Measurements from ENCODE around the gene RPS18. TPM values are rescaled to one million over a fixed set of nuclear protein-coding genes. Genes with fewer than 3 reads are reported as not detected.

RPS18 gene
- polyA plus RNA-seq, 3 donors: 2,982 to 3,472 (median 3,206) TPM

DNA sequence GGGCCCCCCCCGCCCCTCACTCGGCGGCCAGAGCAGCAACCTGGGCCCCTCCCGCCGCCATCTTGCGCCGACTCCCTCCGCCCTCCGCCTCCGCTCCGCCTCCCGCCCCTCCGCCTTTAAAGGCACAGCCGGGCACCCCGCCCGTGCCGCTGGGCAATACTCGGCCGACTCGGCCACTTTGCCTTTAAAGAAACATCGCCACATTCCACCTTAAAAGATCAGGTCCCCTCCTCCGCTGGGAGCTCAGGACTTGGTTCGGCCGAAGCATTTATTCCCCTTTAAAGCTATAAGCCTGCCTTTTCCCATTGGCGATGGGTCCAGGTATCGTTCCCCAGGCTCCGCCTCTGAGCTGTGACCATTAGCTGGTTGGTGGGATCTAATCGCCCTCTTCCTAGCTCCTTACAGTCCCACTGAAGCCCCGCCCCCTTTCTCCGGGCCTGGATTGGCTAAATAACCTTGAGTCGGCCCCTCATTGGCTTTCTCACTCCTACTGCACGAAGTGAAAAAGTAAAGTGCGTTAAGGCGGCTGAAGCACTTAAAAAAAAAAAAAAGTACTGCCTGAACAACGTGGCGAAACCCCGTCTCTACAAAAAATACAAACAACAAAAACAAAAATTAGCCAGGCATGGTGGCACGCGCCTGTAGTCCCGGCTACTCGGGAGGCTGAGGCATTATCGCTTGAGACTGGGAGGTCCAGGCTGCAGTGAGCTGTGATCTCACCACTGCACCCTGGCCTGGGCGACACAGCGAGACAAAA, 46.0 kb downstream of the RPS18 start, which contains the start of gene ZBTB22:
Gene ZBTB22, minus strand, starts transcription at position 76 of the 757 bp plus-strand sequence. CDS start 828 bp downstream, outside the sequence.
- peak; percentile 96 to 100 (median 99) for DNase-seq (ENCODE audit: extremely low read depth in 1 of 11, low read depth in 9 of 11, low spot score in 4 of 11)

GRCh38 chr6:33318426-33319073, 46.7 kb downstream of the RPS18 start:
- DNase-seq (ENCODE audit: extremely low read depth in 1 of 11, low read depth in 9 of 11, low spot score in 4 of 11): no peak

- DNase-seq (ENCODE audit: extremely low read depth in 1 of 11, low read depth in 9 of 11, low spot score in 4 of 11): no peak
These were observed 48.1 kb downstream of the RPS18 start for GRCh38 chr6:33319939-33320314.

DNA sequence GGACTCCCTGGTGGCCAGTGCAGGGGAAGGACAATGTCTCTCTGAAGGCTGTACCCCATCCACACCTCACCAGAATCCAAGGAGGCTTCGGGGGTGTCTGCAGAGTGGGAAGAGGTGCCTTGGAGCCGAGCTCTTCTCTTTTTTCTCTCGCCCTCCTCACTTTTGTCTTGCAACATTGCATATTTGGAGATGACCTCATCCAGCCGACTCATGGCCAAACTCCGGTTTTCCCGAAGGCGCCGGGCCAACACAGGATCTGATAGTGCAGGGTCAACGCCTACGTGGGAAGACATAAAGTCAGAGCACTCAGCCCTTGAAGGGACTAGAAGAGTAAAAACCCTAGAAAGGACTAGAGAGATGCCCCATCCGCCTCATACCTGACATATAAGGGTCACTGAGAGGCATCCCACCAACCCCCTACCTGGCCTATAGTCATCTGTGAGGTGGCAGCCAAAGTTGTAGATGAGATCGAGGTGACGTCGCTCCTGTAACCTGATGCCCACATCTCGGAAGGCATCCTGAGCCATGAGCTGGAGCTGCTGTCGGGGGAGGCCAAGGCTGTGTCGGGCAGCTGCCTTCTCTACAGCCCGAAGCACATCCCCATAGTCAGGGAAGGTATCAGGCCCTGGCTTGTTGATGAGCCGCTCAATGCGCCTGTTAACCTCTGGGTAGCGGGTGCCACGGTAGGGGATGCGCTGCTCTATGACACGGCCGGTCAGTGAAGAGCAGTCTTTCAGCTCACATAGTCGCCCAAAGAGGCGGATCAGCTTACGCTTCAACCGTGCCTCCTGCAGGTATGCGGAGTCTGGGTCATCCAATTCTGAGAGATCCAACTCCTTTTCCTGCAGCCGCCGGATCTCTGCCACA, 48.7 kb downstream of the RPS18 start:
- DNase-seq (ENCODE audit: extremely low read depth in 1 of 11, low read depth in 9 of 11, low spot score in 4 of 11): no peak

DNA sequence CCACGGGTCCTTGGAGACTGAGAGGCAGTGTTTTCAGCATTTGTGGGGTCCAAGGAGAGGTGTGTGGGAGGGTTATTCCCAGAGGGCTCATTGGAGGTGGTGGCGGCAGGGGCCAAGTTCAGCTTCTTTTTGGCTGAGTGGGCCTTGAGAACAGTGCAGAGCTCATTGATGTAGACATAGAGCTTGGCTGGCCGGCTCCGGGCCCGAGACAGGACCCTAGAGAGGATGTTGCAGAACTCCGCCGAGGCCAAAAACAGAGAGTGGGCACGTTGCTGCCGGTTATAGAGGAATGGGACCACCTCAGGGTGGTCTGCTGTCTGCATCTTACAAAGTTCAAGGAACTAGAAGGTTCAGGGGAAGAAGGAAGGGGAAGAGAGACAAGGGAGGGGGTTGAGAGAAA, 49.4 kb downstream of the RPS18 start:
- no peak for DNase-seq (ENCODE audit: extremely low read depth in 1 of 11, low read depth in 9 of 11, low spot score in 4 of 11)

DNA sequence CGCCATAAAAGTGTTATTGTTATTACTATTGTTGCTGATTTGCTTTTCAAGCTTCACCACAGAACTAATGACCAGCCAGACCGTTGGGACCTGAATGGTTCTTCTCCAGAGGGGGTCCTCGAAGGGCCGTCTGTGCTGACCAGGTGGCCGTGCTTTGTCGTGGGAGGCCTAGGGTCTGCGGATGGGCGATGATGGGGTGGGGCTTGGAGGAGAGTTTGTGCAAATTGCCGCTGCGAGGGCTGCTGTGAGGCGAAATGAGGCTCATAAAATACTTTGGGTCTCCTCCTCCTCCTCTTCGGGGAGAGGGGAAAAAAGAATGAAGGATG, 51.7 kb downstream of the RPS18 start:
- peak in 1 of 11 donors; percentile 35 for DNase-seq (ENCODE audit: extremely low read depth in 1 of 11, low read depth in 9 of 11, low spot score in 4 of 11)

DNA sequence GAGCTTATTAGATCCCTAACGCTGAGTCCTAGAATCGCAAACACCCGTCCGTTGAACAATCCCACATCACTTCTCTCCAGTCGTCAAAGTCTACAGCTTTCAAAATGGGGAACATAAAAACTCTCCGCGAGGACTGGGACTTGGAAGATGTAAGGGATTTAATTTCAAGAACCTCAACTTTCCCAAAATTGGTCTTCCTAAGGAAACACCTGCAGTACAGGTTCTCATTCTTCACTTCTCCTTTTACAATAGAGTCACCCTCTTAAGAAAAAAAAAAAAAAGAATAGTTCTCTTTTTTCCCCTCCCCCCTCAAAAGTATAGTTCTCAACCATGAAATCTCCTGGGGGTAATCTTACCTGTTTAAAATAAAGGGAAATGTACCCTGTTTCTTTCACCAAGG, 52.2 kb downstream of the RPS18 start:
- no peak for DNase-seq (ENCODE audit: extremely low read depth in 1 of 11, low read depth in 9 of 11, low spot score in 4 of 11)

Other genes with a start within 250 kb of the RPS18 start
- gene HLA-DPA1, start 198.4 kb upstream of the RPS18 start, polyA plus RNA-seq (ENCODE audit: insufficient read length in 3 of 3): 10 to 100 TPM in 2 of 3 donors, 1 to 10 TPM in 1; 8.6 to 32.9 (median 19.7) TPM
- 10 to 100 TPM; 10.7 to 26.6 (median 20.8) TPM for gene HLA-DPB1, start 196.1 kb upstream of the RPS18 start, polyA plus RNA-seq (ENCODE audit: insufficient read length in 3 of 3)
- 1 to 10 TPM; 4.2 to 7.3 (median 5.0) TPM for gene COL11A2, start 79.6 kb upstream of the RPS18 start, polyA plus RNA-seq (ENCODE audit: insufficient read length in 3 of 3)
- gene RXRB, start 71.4 kb upstream of the RPS18 start, polyA plus RNA-seq (ENCODE audit: insufficient read length in 3 of 3): 10 to 100 TPM; 51.1 to 64.5 (median 61.0) TPM
- gene SLC39A7, start 71.2 kb upstream of the RPS18 start, polyA plus RNA-seq (ENCODE audit: insufficient read length in 3 of 3): 100 to 1,000 TPM; 101 to 130 (median 109) TPM
- 10 to 100 TPM; 24.4 to 28.5 (median 28.2) TPM for gene HSD17B8, start 67.4 kb upstream of the RPS18 start, polyA plus RNA-seq (ENCODE audit: insufficient read length in 3 of 3)
- gene RING1, start 63.6 kb upstream of the RPS18 start, polyA plus RNA-seq (ENCODE audit: insufficient read length in 3 of 3): 10 to 100 TPM; 49.2 to 68.5 (median 62.5) TPM
- gene VPS52, start 199 bp upstream of the RPS18 start, polyA plus RNA-seq (ENCODE audit: insufficient read length in 3 of 3): 10 to 100 TPM; 69.2 to 99.3 (median 74.0) TPM
- gene B3GALT4, start 5.0 kb downstream of the RPS18 start, polyA plus RNA-seq (ENCODE audit: insufficient read length in 3 of 3): 1 to 10 TPM; 2.6 to 5.1 (median 4.4) TPM
- 10 to 100 TPM; 57.3 to 72.6 (median 66.4) TPM for gene WDR46, start 17.2 kb downstream of the RPS18 start, polyA plus RNA-seq (ENCODE audit: insufficient read length in 3 of 3)
- 10 to 100 TPM; 70.4 to 77.0 (median 76.8) TPM for gene PFDN6, start 17.5 kb downstream of the RPS18 start, polyA plus RNA-seq (ENCODE audit: insufficient read length in 3 of 3)
- gene RGL2, start 26.9 kb downstream of the RPS18 start, polyA plus RNA-seq (ENCODE audit: insufficient read length in 3 of 3): 100 to 1,000 TPM; 103 to 134 (median 113) TPM
- gene TAPBP, start 42.0 kb downstream of the RPS18 start, polyA plus RNA-seq (ENCODE audit: insufficient read length in 3 of 3): 10 to 100 TPM; 33.7 to 47.7 (median 34.5) TPM
- gene ZBTB22, start 45.7 kb downstream of the RPS18 start, polyA plus RNA-seq (ENCODE audit: insufficient read length in 3 of 3): 10 to 100 TPM; 19.8 to 28.3 (median 23.2) TPM
- 10 to 100 TPM; 46.9 to 63.6 (median 61.5) TPM for gene DAXX, start 50.9 kb downstream of the RPS18 start, polyA plus RNA-seq (ENCODE audit: insufficient read length in 3 of 3)
- 10 to 100 TPM; 37.0 to 50.3 (median 46.5) TPM for gene KIFC1, start 119.7 kb downstream of the RPS18 start, polyA plus RNA-seq (ENCODE audit: insufficient read length in 3 of 3)
- gene PHF1, start 138.9 kb downstream of the RPS18 start, polyA plus RNA-seq (ENCODE audit: insufficient read length in 3 of 3): 10 to 100 TPM; 57.8 to 82.8 (median 68.8) TPM
- 100 to 1,000 TPM; 226 to 254 (median 240) TPM for gene CUTA, start 146.0 kb downstream of the RPS18 start, polyA plus RNA-seq (ENCODE audit: insufficient read length in 3 of 3)
- 10 to 100 TPM; 32.6 to 51.5 (median 33.5) TPM for gene SYNGAP1, start 148.0 kb downstream of the RPS18 start, polyA plus RNA-seq (ENCODE audit: insufficient read length in 3 of 3)
- gene ZBTB9, start 182.5 kb downstream of the RPS18 start, polyA plus RNA-seq (ENCODE audit: insufficient read length in 3 of 3): 10 to 100 TPM; 13.4 to 17.7 (median 15.5) TPM